Measurements from ENCODE around the gene PLCH1. TPM values are rescaled to one million over a fixed set of nuclear protein-coding genes. Genes with fewer than 3 reads are reported as not detected.
A peak's percentile ranks its signal among the peaks of the same experiment; 100 is the strongest.

The PLCH1 gene
- total and polyA plus RNA-seq, 9 of the 15 experiments (the other 6 are each of a cell fraction or from before 2014, with no cell fraction given): 0.17 to 0.62 (median 0.40) TPM

DNA sequence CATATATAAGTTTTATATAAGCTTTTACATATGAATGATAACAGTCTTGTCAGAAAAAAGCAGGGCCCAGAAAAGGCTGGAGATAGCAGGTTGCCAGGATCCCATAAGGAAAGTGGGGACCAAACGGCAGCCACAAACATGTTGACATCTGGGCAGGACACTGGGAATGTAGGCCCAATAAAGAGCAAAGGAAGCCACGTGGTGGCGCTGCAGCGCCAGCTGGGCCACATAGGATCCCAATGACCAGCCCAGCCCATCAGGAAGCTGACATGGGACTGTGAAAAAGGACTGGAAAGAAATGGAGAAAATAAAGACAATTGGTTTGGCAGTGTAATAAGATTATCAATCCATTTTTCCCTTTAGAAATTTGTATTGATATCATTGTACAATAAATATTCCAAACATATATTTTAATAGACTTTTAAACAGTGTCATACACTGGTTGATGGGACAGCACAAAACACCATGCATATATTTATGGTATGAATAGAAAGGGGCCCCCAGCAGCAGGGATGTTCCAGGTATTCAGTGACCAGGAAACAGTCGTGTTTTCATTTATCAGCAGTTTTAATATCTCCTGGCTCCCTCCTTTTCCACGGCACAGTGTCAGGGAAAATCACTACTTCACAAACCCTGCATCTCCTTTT, 362.4 kb downstream of the PLCH1 start (continued):
- TF ChIP-seq, protein P1, sequence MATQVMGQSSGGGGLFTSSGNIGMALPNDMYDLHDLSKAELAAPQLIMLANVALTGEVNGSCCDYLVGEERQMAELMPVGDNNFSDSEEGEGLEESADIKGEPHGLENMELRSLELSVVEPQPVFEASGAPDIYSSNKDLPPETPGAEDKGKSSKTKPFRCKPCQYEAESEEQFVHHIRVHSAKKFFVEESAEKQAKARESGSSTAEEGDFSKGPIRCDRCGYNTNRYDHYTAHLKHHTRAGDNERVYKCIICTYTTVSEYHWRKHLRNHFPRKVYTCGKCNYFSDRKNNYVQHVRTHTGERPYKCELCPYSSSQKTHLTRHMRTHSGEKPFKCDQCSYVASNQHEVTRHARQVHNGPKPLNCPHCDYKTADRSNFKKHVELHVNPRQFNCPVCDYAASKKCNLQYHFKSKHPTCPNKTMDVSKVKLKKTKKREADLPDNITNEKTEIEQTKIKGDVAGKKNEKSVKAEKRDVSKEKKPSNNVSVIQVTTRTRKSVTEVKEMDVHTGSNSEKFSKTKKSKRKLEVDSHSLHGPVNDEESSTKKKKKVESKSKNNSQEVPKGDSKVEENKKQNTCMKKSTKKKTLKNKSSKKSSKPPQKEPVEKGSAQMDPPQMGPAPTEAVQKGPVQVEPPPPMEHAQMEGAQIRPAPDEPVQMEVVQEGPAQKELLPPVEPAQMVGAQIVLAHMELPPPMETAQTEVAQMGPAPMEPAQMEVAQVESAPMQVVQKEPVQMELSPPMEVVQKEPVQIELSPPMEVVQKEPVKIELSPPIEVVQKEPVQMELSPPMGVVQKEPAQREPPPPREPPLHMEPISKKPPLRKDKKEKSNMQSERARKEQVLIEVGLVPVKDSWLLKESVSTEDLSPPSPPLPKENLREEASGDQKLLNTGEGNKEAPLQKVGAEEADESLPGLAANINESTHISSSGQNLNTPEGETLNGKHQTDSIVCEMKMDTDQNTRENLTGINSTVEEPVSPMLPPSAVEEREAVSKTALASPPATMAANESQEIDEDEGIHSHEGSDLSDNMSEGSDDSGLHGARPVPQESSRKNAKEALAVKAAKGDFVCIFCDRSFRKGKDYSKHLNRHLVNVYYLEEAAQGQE (IDR thresholded peaks at IDR 0.05; ENCODE audit: borderline replicate concordance): peak; percentile 71; the same call in 1 of the 2 replicates
- TF ChIP-seq, protein P1 (CRISPR knock-in tag; IDR thresholded peaks at IDR 0.05; ENCODE audit: low read depth): no peak
- 0 out of 2 replicates have a peak, but pooled peaks have one; percentile 18 for TF ChIP-seq SMARCA4 (IDR thresholded peaks at IDR 0.05)
- TF ChIP-seq, protein P2, sequence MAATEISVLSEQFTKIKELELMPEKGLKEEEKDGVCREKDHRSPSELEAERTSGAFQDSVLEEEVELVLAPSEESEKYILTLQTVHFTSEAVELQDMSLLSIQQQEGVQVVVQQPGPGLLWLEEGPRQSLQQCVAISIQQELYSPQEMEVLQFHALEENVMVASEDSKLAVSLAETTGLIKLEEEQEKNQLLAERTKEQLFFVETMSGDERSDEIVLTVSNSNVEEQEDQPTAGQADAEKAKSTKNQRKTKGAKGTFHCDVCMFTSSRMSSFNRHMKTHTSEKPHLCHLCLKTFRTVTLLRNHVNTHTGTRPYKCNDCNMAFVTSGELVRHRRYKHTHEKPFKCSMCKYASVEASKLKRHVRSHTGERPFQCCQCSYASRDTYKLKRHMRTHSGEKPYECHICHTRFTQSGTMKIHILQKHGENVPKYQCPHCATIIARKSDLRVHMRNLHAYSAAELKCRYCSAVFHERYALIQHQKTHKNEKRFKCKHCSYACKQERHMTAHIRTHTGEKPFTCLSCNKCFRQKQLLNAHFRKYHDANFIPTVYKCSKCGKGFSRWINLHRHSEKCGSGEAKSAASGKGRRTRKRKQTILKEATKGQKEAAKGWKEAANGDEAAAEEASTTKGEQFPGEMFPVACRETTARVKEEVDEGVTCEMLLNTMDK (IDR thresholded peaks at IDR 0.05; ENCODE audit: borderline replicate concordance, insufficient read depth, low read depth, low read length, poor library complexity, severe bottlenecking): peak; percentile 32
- TF ChIP-seq FOXK2 (conservative IDR thresholded peaks at IDR 0.05 in 1 of 2, IDR thresholded peaks at IDR 0.05 in 1 of 2; ENCODE audit: low read depth in 2 of 2): peak; percentile 68 to 78; a peak in 3 of 4 replicates
- TF ChIP-seq ESRRB (CRISPR knock-in tag; IDR thresholded peaks at IDR 0.05; ENCODE audit: borderline replicate concordance): no peak
- TF ChIP-seq MED1 (CRISPR knock-in tag; IDR thresholded peaks at IDR 0.05; ENCODE audit: borderline replicate concordance): no peak
- no peak for TF ChIP-seq SMAD4 (CRISPR knock-in tag; conservative IDR thresholded peaks at IDR 0.05)
- TF ChIP-seq ZBTB17 (CRISPR knock-in tag; IDR thresholded peaks at IDR 0.05): no peak
- TF ChIP-seq SMC3 (conservative IDR thresholded peaks at IDR 0.05; ENCODE audit: insufficient read depth, low read depth, low read length): peak; percentile 90
- no peak for TF ChIP-seq KHSRP (IDR thresholded peaks at IDR 0.05)
- TF ChIP-seq FOXJ2 (tag; IDR thresholded peaks at IDR 0.05): no peak
- no peak for TF ChIP-seq RAD51 (IDR thresholded peaks at IDR 0.05; ENCODE audit: borderline replicate concordance, low read depth)
- peak; percentile 50; the same call in 1 of the 2 replicates for TF ChIP-seq ARID2 (IDR thresholded peaks at IDR 0.05)
- TF ChIP-seq FUS (optimal IDR thresholded peaks at IDR 0.05; ENCODE audit: low read depth, low read length): no peak
- no peak for TF ChIP-seq SAFB (IDR thresholded peaks at IDR 0.05; ENCODE audit: borderline replicate concordance, low read depth, low read length)

All from K562 (cell line).